Mucosa of descending colon (tissue), 3 donors: ENCODE data around the gene WIPF3. TPM values are rescaled to one million over a fixed set of nuclear protein-coding genes. Genes with fewer than 3 reads are reported as not detected.

Experiments
- ATAC-seq: fragments of 200-7000 bp; cut with Tn5 transposase; one replicate; pipeline ENCODE4 v1.9.1; 2020; ENCODE audit warnings: mild to moderate bottlenecking, moderate library complexity
- DNase-seq, 3 donors: peaks; one replicate each; pipeline ENCODE4 v3.0.0-alpha.2; 2020
- H3K36me3 ChIP-seq: fragments of 200-600 bp; one replicate; pipeline ENCODE4 v1.8.0; 2021; ENCODE audit warnings: low read depth, mild to moderate bottlenecking
- H3K4me1 ChIP-seq: fragments of 200-600 bp; one replicate; pipeline ENCODE4 v1.8.0; 2021; ENCODE audit warnings: low read depth, mild to moderate bottlenecking
- H3K4me3 ChIP-seq: fragments of 200-600 bp; one replicate; pipeline ENCODE4 v1.8.0; 2021; ENCODE audit warnings: mild to moderate bottlenecking
- H3K9me3 ChIP-seq: fragments of 200-600 bp; one replicate; pipeline ENCODE4 v1.8.0; 2021; ENCODE audit warnings: mild to moderate bottlenecking
- CTCF ChIP-seq: fragments of 200-600 bp; IDR thresholded peaks from one replicate; pipeline ENCODE4 v1.8.0; 2022; ENCODE audit warnings: antibody characterized with exemption, mild to moderate bottlenecking
- intact Hi-C, 2 donors: fragments of 100-400 bp; cut with DNase I in 1 of 2; cut with micrococcal nuclease in 1 of 2; formaldehyde crosslinking; loops; one replicate each; pipeline versions ENCODE4 v1.11.0 to v1.11.1; 2022; cut with DNase I, micrococcal nuclease
- total RNA-seq, 3 donors: library from RNA; stranded (reverse); fragmentation: NEBNext Ultra II Directional in 2 of 3; extraction: Animal tissue kit (Norgen Biotek cat#: 25700) in 2 of 3; gene quantifications; one replicate each; pipeline versions ENCODE4 v1.2.1 to v1.2.4, GENCODE V29; 2021 to 2023
- donor health status: DM: no; HTN: no; CAD: no; lungs with moderate emphysema.
- donor health status: DM: no; HTN: no; CAD: no.
- donor health status: DM: no; HTN: yes; CAD: no.

WIPF3 gene
- total RNA-seq, 3 donors from 2014 or later, result 0.89 to 2.2 (median 1.2) TPM

DNA sequence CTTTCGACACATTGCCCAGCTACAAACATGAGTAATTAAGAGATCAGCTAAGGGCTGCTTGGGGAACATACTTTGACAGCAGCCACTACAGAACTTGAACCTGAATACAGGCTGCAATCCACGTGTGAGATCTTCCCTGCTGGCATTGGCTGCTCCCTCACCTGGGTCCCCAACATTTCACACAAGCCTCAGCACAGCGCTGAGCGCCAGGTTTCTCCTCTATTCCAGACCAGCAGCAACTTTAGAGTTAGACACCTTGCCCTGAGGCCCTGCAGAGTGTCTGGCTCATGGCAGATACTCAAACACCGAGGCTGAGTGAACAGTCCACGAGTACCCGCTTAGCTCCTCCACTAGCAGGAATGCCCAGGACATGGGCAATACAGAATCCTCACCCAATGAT, 1.3 kb upstream of the WIPF3 start:
- Histone ChIP-seq H3K9me3 (no peaks in the 10 kb centered on the region), H3K4me1 (peaks cover 4% of the 10 kb centered on the region)

GRCh38 chr7:29805886-29806207, 461 bp upstream of the WIPF3 start:
- intact Hi-C loops, result no loop called here
- DNase-seq (no peak), ATAC-seq (no peak)
- TF ChIP-seq CTCF, result no peak
- Histone ChIP-seq H3K4me3 (no peak overlapping the region), H3K36me3 (no peaks in the 10 kb centered on the region), H3K4me1 (peaks cover 4% of the 10 kb centered on the region), H3K9me3 (no peaks in the 10 kb centered on the region)

More for the DNA sequence above, 1.3 kb upstream of the WIPF3 start:
- DNase-seq (no peak), ATAC-seq (no peak)
- no peak overlapping the region for H3K4me3 ChIP-seq
- no peak for TF ChIP-seq CTCF
- intact Hi-C loops, result no loop called here
- no peaks in the 10 kb centered on the region for H3K36me3 ChIP-seq

DNA sequence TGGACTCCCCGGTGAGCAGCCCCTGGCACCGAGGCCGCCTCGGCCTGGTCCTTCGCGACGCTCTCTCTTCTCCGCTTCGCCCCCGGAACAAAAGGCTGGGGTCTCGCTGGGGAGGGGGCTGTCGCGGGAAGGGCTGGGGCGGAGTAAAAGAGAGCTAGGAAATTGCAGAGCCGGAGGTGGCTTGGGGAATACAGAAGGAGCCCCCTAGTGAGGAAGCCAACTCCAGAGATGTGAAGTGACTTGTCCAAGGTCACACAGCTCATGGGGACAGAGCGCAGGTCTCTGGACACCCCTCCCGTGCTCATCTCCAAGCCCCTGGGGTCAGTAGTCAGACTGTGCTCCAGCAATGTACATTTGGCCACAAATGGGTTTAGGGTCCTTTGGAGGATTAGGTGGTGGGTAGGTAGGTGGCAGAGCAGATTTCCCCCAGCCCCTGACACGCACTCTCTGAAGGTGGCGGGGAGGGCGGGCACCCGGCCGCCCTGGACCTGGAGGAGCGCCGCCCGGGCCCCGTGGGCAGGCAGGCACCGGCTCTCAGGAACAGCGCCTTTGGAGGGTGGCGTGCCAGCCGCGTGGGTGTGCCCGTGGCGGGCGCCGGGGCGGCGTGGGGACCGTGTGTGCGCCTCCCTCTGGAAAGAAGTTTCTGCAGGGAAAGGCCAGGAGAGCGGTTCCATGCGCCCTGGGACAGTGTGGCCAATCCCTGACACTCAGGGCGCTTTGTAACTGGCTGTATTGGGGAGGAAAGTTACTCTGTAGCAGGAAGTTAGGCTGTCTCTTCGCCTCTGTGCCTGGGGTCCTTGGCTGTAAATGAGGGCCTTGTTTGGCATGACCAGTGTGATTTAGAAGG, 910 bp downstream of the WIPF3 start:
- DNase-seq (peak in 2 of 3 donors; percentile 45 to 65), ATAC-seq (peak; percentile 81)
- H3K9me3 ChIP-seq, result no peaks in the 10 kb centered on the region
- no peaks in the 10 kb centered on the region for H3K36me3 ChIP-seq
- TF ChIP-seq CTCF, result no peak
- H3K4me3 ChIP-seq, result peak overlapping the region; percentile 19
- intact Hi-C loops, result no loop called here
- H3K4me1 ChIP-seq, result peaks cover 4% of the 10 kb centered on the region

DNA sequence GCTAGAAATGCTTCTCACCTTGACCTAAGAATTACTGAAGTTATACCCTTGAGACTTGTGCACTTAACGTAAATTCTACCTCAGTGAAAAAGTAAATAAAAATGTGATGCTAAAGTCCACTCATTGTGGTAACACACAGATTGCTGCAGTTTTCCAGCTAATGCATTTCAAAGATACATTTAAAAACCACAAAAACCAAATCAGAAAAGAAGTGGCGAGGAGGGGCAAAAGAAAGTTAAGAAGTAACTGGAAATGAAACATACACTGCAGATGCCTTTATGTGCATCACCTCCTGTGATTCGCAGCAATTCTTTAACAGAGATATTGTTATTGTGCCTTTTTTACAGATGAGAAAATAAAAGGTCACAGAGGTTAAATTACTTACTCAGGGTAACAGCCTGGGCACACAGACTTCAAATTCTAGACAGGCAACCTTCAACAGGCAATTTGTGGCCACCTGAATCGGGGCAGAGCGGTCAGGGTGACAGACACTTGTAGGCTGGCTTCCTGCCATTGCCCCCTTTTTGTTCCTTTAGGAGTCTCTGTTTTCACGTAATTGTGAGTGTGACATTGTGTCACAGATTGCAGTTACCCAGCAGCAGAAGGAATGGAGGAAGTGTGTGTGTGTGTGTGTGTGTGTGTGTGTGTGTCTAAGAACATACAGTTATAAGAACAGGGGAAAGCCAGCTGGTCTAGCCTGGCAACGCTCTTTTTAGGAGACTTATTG, 1.9 kb downstream of the WIPF3 start:
- intact Hi-C loops, result no loop called here
- H3K4me1 ChIP-seq, result peaks cover 4% of the 10 kb centered on the region

DNA sequence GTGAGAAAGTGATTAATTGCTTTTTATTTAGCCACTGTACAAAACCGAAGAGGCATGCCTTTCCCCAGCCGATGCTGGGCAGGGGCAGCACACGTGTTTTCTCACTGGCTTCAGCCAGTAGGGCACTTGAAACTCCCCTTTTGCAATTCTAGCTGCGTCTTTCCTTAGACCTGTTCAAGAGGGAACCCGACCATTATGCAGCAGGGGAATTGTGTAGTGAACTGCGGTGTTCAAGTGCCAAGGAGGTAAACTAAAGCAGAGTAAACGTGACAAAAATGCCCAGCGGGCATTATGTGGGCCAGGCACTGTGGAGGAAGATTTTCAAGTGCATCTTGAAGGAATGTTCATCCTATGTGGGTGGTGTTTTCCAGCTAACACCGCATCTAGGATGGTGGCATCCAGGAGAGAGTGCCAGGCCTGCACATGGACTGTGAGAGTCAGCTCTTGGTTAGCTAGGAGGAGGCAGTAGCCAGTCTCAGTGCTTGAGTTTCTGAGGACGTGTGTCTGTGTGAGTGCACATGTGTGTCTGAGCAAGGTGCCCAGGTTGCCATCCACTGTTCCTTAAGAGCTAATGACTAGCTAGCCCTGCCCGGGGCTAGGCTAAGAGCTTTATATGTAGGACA, 3.3 kb downstream of the WIPF3 start:
- Histone ChIP-seq H3K9me3 (no peaks in the 10 kb centered on the region), H3K36me3 (no peaks in the 10 kb centered on the region), H3K4me1 (peaks cover 4% of the 10 kb centered on the region), H3K4me3 (no peak overlapping the region)
- ATAC-seq (no peak), DNase-seq (no peak)
- intact Hi-C loops, result no loop called here
- no peak for TF ChIP-seq CTCF

More for the DNA sequence above, 1.9 kb downstream of the WIPF3 start:
- Histone ChIP-seq H3K4me3 (no peak overlapping the region), H3K9me3 (no peaks in the 10 kb centered on the region), H3K36me3 (no peaks in the 10 kb centered on the region)
- no peak for TF ChIP-seq CTCF
- no peak for ATAC-seq
- no peak for DNase-seq
